Transverse colon (tissue), 3 donors: ENCODE results near the gene CCT8L2.
"Not testable (repeated sequence)": the region's sequence is repeated elsewhere in the genome, so short reads cannot be mapped to it uniquely, and the experiment has no call there.

Experiments used
- POLR2A ChIP-seq: fragments of 450-650 bp; IDR thresholded peaks from one replicate; pipeline ENCODE4 v1.6.1; 2016; ENCODE audit warnings: antibody characterized with exemption, mild to moderate bottlenecking, moderate library complexity
- TF ChIP-seq, protein P1 (sequence below), 5 experiments: fragments of 200-600 bp in 3 of 5; fragments of 450-650 bp in 2 of 5; sonication (generic) in 3 of 5; IDR thresholded peaks; 1 replicate in 2 of 5; 2 replicates in 3 of 5; pipeline ENCODE4 v1.5.1; 2016 to 2017; ENCODE audit warnings: antibody characterized with exemption in 5 of 5, inconsistent platforms in 3 of 5, mild to moderate bottlenecking in 2 of 5, moderate library complexity in 1 of 5

- TF ChIP-seq, protein P1, sequence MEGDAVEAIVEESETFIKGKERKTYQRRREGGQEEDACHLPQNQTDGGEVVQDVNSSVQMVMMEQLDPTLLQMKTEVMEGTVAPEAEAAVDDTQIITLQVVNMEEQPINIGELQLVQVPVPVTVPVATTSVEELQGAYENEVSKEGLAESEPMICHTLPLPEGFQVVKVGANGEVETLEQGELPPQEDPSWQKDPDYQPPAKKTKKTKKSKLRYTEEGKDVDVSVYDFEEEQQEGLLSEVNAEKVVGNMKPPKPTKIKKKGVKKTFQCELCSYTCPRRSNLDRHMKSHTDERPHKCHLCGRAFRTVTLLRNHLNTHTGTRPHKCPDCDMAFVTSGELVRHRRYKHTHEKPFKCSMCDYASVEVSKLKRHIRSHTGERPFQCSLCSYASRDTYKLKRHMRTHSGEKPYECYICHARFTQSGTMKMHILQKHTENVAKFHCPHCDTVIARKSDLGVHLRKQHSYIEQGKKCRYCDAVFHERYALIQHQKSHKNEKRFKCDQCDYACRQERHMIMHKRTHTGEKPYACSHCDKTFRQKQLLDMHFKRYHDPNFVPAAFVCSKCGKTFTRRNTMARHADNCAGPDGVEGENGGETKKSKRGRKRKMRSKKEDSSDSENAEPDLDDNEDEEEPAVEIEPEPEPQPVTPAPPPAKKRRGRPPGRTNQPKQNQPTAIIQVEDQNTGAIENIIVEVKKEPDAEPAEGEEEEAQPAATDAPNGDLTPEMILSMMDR (IDR thresholded peaks at IDR 0.05): not testable (repeated sequence)
- TF ChIP-seq POLR2A: not testable (repeated sequence)
These were observed 26.0 kb downstream of the CCT8L2 start for GRCh38 chr22:16566421-16567151.
